Thyroid gland (tissue), 4 donors: ENCODE data around the gene RIBC2. TPM values are rescaled to one million over a fixed set of nuclear protein-coding genes. Genes with fewer than 3 reads are reported as not detected.
A peak's percentile ranks its signal among the peaks of the same experiment; 100 is the strongest.

Experiments
- DNase-seq, 2 donors: peaks; one replicate each; pipeline ENCODE4 v3.0.0-alpha.2; 2019
- H3K27ac ChIP-seq, 3 donors: fragments of 200-600 bp; sonication (generic); 1 replicate in 2 of 3; 2 replicates in 1 of 3; pipeline ENCODE4 v1.5.1; 2016 to 2019; ENCODE audit warnings: mild to moderate bottlenecking in 1 of 3, moderate library complexity in 1 of 3
- H3K27me3 ChIP-seq: fragments of 200-600 bp; sonication (generic); one replicate; pipeline ENCODE4 v1.5.1; 2019
- H3K36me3 ChIP-seq, 2 donors: fragments of 200-600 bp; sonication (generic); one replicate each; pipeline ENCODE4 v1.5.1; 2016 to 2019
- H3K4me1 ChIP-seq, 2 donors: fragments of 200-600 bp; sonication (generic); one replicate each; pipeline ENCODE4 v1.5.1; 2017 to 2019
- H3K4me3 ChIP-seq, 3 donors: fragments of 200-600 bp; sonication (generic); replicated peaks in 1 of 3; 1 replicate in 2 of 3; 2 replicates in 1 of 3; pipeline ENCODE4 v1.5.1; 2016; ENCODE audit warnings: mild to moderate bottlenecking in 1 of 3
- H3K9me3 ChIP-seq: fragments of 200-600 bp; sonication (generic); one replicate; pipeline ENCODE4 v1.5.1; 2017
- CTCF ChIP-seq, 6 experiments: fragments of 200-600 bp in 3 of 6; fragments of 450-650 bp in 3 of 6; sonication (generic) in 3 of 6; IDR thresholded peaks; one replicate each; pipeline ENCODE4 v1.5.1; 2016 to 2019; ENCODE audit warnings: antibody characterized with exemption in 6 of 6, mild to moderate bottlenecking in 2 of 6, inconsistent platforms in 1 of 6, moderate library complexity in 1 of 6
- POLR2A ChIP-seq, 2 donors: fragments of 450-650 bp; IDR thresholded peaks; one replicate each; pipeline ENCODE4 v1.6.1; 2017; ENCODE audit warnings: antibody characterized with exemption in 2 of 2, mild to moderate bottlenecking in 2 of 2, moderate library complexity in 1 of 2
- WGBS, 2 donors: methylation state at CpG; one replicate each; pipeline ENCODE4 v1.1.5; 2017; 5-methylcytosine and 5-hydroxymethylcytosine counted together
- intact Hi-C: fragments of 100-400 bp; cut with DNase I; formaldehyde crosslinking; loops from one replicate; pipeline ENCODE4 v1.15.1; 2023
- total RNA-seq, 4 donors: library from RNA; depleted of rRNA; stranded (reverse); fragments of >200 nt; gene quantifications; one replicate each; pipeline ENCODE4 v1.2.3, GENCODE V29; 2016

Gene RIBC2
- total RNA-seq, 4 donors from 2014 or later = 0.45 to 4.2 TPM; not detected in 2

GRCh38 chr22:45465633-45466032, 52.1 kb downstream of the RIBC2 start:
- H3K4me3 ChIP-seq = no peak overlapping the region
- no peak overlapping the region for H3K27ac ChIP-seq
- no peaks in the 10 kb centered on the region for H3K27me3 ChIP-seq
- no peak for TF ChIP-seq CTCF (IDR thresholded peaks at IDR 0.05)
- TF ChIP-seq POLR2A (IDR thresholded peaks at IDR 0.05) = no peak
- no peaks in the 10 kb centered on the region for H3K9me3 ChIP-seq
- no peaks in the 10 kb centered on the region for H3K36me3 ChIP-seq
- intact Hi-C loops = no loop called here
- peaks cover 22 to 29% of the 10 kb centered on the region in 2 donors for H3K4me1 ChIP-seq
- 67 to 71% methylated on average over 3 of the region's 3 CpGs for WGBS, 2 donors
- no peak for DNase-seq

GRCh38 chr22:45468872-45469271, 55.4 kb downstream of the RIBC2 start:
- DNase-seq = peak; percentile 67 to 73
- Histone ChIP-seq H3K27me3 (no peaks in the 10 kb centered on the region), H3K27ac (peak overlapping the region; percentile 74 to 90 (median 88)), H3K4me3 (no peak overlapping the region), H3K9me3 (no peaks in the 10 kb centered on the region), H3K36me3 (no peaks in the 10 kb centered on the region), H3K4me1 (peaks cover 42 to 43% of the 10 kb centered on the region in 2 donors)
- TF ChIP-seq CTCF (IDR thresholded peaks at IDR 0.05) (no peak), POLR2A (IDR thresholded peaks at IDR 0.05) (peak in 1 of 2 donors; percentile 57)
- 31 to 40% methylated on average over 7 of the region's 7 CpGs for WGBS, 2 donors
- intact Hi-C loops = no loop called here

GRCh38 chr22:45469281-45470073, 56.0 kb downstream of the RIBC2 start:
- Histone ChIP-seq H3K36me3 (no peaks in the 10 kb centered on the region), H3K9me3 (no peaks in the 10 kb centered on the region), H3K4me1 (peaks cover 42 to 48% of the 10 kb centered on the region in 2 donors), H3K4me3 (no peak overlapping the region), H3K27me3 (no peaks in the 10 kb centered on the region), H3K27ac (peak overlapping the region; percentile 74 to 90 (median 88))
- intact Hi-C loops = no loop called here
- WGBS, 2 donors = 35 to 53% methylated on average over 8 of the region's 8 CpGs
- TF ChIP-seq POLR2A (IDR thresholded peaks at IDR 0.05) (no peak), CTCF (IDR thresholded peaks at IDR 0.05) (no peak)
- peak in 1 of 2 donors; percentile 19 for DNase-seq

GRCh38 chr22:45470871-45471270, 57.4 kb downstream of the RIBC2 start:
- Histone ChIP-seq H3K4me1 (peaks cover 42 to 48% of the 10 kb centered on the region in 2 donors), H3K9me3 (no peaks in the 10 kb centered on the region), H3K27ac (peak overlapping the region; percentile 40 to 90 (median 88)), H3K27me3 (no peaks in the 10 kb centered on the region), H3K36me3 (no peaks in the 10 kb centered on the region), H3K4me3 (no peak overlapping the region)
- TF ChIP-seq POLR2A (IDR thresholded peaks at IDR 0.05) (no peak), CTCF (IDR thresholded peaks at IDR 0.05) (no peak)
- intact Hi-C loops = no loop called here
- WGBS, 2 donors = 81 to 83% methylated on average over 10 to 11 of the region's 11 CpGs
- no peak for DNase-seq

- TF ChIP-seq POLR2A (IDR thresholded peaks at IDR 0.05) (no peak), CTCF (IDR thresholded peaks at IDR 0.05) (no peak)
- WGBS, 2 donors = 94 to 97% methylated on average over 3 of the region's 3 CpGs
- no peak overlapping the region for H3K4me3 ChIP-seq
- no peaks in the 10 kb centered on the region for H3K9me3 ChIP-seq
- no peak overlapping the region for H3K27ac ChIP-seq
- H3K27me3 ChIP-seq = no peaks in the 10 kb centered on the region
- H3K4me1 ChIP-seq = peaks cover 42 to 52% of the 10 kb centered on the region in 2 donors
- no peaks in the 10 kb centered on the region for H3K36me3 ChIP-seq
- intact Hi-C loops = no loop called here
- DNase-seq = no peak
Measured at GRCh38 chr22:45472426-45472825, 58.9 kb downstream of the RIBC2 start.
